NCI-H82 (cell line): ENCODE measurements around the gene CADPS.

Experiments used
- DNase-seq: peaks from one replicate; lab custom pipeline; 2025; lab: John Stamatoyannopoulos, UW

The CADPS gene

DNA sequence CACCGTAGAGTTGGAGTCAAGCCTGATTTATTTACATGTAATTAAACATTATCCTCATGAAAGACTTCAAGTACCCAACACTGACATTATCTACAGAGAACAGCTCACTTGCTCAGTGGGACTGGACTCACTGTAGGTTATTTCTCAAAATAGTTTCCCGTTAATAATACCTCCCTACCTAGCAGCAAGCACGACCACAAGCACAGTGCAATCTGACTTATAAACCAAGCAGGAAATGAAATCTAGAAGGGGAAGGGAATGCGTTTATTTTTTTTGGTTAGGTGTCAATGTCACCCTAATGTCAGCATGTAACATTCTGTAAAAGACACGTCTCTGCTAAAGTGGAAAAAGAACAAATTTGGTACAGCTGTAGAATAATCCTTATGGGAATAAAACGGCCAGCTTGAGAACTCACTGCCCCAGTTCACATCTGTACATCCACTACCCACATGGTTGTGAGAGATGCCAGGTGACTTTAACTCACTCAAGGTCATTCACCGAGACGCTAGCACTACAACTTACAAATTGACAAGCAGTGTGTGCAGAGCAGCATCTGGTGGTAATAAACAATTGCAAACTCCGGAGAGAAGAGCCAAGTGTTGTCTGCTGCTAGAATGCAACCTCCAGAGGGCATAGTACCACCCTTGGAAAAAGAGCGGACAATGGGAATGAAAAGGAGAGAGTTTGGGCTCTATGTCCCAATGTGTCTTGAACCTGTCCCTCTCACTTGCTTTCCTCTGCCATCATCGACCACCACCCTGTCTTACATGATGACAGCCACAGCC, 242.5 kb downstream of the CADPS start:
- peak; percentile 9 for DNase-seq

DNA sequence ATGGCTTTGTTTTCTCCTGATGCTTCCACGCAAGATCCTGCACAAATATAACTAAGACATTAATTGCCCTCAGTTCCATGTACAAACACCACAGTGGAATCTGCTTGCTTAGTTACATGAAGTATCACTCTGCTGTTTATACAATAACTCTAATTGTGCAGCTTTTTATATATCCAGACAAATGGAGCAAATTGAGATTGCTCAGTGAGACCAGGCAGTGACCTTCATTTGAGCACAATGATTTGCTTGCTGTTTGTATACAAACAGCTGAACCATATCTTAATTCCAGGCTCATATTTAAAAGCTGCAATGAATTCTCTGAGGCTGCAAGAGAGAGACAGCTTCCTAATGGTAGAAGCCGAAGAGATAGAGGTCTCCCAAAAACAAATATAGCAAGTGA, 243.7 kb downstream of the CADPS start:
- DNase-seq: no peak

DNA sequence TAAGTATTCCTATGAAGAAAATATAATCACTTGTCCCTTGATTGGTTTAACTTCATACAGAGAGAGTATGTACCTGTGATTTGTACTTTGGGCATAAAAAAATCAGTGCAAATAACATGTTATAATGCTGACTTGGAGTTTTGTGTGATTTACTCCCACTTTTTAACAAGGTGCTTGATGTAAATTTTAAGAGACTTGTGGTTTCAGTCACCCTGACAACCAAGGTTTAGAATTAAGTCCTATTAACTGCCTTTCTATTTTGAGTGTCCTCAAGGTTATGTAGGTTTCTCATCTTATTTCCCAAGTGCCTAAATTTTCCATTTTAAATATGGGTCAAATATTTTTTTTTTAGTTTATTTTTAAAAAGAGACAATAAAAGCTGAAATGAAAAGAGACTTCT, 244.6 kb downstream of the CADPS start:
- DNase-seq: no peak

DNA sequence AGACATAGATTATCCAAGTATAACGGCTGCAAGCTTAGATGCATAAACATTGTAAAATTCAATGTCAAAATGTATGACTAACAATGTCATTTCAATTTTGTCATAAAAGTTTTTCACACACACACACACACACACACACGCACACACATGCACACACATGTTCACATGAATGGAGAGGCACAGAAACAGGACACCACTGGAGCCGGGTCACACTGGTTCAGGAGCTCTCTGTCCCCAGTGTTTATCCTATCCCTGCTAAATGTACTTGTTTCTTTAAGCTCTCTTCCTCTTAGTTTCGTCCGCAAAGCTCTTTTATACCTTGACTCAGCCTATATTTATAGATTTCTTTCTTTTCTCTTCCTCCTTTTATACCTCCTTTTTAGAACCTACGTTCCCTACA, 249.9 kb downstream of the CADPS start:
- DNase-seq: no peak

DNA sequence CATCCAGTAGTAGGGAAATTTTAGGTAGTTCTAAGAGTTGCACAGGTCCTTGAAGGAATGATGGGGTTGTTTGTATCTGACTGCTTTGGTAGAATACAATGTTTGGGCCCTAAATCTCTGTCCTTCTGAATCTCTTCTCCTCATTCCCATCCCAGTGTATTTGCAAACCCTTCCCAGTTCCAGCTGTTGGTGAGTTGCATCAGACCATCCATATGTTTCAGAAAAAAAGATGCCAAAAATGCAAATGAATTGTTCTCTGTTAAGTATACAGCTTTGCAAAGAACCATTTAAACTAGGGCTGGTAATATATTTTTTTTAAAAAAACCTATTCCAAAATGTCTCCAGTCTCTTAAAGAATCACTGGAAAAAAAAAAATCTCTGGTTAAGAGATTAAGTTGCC, 251.0 kb downstream of the CADPS start:
- DNase-seq: no peak

DNA sequence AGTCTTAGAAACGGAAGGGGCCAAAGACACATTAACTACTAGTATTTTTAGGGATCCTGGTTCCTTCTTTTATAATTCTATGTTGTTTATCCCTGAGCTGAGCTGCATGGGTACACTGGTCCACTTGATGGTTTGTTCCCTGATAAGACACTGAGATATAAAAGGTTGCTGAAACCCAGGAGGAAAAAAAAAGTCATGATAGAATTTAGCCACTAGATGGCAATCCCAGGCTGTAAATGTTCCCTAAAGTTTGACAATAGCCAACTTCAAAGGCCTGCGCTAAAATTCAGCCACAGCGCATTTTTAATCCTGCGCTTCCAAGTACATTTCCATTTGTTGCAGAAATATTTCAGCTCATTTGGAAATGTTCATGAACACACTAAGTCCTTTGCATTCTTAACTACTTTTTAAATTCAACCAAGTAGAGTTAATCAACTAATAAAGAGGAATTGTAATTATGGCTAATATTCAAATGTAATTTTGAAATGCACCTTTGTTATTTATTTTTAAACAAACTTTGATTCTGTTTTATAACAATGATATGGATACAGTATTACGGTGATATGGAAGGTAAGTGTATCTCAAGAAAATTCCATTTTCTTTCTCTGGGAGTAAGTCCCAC, 252.6 kb downstream of the CADPS start:
- DNase-seq: peak; percentile 75

DNA sequence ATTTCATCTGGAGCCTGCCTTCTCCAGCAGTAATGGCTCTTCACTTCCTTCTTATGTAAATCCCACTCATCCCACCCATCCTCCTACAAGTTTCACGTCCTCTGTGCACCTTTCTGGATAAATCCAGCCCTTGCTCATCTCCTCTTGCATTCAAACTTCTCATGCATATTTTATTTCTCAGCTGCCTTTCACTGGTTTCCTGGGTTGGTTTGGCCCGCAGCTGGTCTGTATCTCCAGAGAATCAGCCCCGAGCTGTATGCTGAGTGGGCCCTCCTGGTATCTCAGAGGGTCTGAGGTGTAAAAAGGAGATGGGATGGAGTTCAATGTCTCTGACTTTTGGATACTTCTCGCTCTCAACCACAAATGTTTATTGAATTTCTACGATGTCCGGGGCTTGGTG, 253.3 kb downstream of the CADPS start:
- no peak for DNase-seq

DNA sequence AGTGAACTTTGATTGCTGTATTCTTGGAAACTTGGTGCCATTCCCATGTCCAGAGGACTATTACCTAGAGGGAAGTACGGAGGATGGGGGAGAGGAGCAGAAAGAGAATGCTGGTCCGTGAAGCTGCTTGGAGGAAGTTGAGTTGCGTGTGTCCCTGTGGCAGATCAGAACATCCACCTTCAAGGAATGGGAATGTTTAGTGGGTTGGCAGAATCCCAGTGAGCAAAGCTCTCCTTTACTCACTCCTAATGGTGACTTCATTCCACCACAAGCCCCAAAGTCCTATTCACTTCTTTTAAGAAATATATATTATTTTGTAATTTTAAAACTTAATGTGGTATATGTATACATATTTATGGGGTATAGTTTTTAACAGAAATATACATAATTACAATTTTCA, 254.0 kb downstream of the CADPS start:
- no peak for DNase-seq

DNA sequence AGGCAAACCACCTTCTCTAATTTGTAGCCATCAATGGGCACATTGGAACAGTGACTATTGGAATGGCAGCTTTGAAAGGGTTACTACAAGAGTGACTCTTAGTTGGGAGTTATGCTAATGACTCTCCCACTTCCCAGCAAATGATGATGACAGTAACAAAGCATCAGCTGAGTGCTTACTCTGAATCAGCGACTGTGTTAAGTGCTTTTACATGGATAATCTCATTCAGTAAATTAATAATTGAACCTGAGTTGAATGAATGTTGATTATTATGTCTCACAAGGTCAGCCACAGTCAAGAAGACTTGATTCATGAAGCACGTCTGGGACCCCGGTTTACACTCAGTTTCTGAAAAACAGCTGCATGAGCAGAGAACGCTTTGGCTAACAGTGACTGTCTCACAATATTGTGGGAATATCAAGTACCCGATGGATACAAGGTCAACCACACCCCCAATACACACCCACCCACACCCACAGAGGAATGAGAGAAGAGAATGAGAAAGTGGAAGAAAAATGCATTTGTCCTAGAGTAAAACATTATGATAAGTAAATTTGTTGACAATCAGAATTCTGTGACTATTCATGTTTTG, 259.9 kb downstream of the CADPS start:
- no peak for DNase-seq

DNA sequence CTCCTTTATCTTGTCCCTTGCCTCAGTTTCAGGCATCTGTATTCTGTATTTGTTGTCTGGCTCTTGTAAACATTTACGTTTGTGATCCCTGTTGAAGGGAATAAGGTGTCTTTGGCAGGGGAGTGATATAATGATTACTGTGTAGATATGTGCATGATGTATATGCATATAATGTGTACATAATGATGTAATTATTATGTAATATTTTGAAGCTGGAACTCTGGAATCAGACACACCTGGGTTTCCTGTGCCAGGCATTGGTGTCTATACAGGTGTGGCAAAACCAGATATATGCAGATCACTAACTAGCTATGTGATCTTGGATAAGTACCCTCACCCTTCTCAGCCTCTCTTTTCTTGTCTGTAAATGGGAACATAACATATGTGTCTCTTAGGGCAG, 260.7 kb downstream of the CADPS start:
- no peak for DNase-seq

DNA sequence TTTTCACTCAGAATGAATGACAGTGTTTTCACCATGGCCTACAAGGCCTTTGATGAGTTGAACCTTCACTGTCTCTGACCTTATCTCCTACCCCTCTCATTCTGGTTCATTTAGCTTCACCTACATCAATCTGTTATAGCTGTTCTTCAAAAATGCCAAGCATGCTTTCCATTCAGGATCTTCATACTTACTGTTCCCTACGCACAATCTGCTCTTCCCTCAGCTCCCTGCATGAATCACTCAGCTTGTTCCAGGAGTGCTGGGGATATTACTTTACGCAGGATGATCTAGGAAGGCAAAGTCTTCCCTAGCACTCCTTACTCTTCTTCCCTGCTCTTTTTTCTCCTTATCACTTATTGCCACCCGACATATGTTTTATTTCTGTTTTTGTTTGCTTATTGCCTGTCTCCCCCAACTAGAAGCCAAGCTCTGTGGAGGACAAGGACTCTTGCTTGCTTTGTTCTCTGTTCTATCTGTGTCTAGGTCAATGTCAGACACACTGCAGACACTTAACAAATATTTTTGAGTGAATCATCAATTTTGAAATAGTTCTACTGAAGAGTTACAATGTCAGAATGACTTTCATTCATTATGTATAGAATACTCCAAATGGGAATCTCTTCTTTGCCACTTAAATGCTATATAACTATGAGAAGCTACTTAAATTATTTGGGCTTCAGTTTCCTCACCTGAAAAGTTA, 263.5 kb downstream of the CADPS start:
- DNase-seq: no peak

DNA sequence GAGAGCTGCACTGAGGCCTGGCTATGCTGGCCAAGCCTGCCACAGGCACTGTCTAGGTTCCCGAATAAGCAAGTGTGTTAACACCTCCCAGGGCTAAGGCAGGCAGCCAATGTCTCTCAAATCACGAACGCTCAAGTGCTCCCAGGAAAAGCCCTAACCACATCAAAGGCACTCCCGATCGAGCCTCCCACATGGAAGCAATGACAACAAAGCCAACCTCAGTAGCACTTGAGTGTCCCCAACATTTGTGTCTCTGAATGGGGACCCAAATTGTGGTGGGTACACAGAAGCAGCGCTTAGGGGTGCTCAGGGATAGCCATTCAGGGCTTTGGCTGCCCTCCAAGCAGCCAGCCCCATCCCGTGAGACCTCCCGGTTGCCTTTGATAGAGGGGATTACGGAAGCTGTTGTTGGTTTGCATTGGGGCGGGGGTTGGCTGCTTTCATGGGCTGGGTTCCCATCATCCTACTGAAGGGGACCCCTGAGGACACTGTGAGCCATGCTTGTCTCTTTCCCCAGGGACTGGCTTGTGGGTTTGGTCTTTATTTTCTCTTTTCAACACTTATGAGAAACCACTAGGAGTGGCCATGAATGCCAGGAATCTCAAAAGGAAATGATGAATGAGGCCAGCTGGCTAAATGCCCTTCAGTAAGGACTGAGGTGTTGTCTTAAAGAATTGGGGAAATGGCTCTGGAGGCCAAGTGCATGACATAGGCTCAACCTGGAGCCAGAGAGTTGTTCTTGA, 267.8 kb downstream of the CADPS start:
- DNase-seq: no peak

DNA sequence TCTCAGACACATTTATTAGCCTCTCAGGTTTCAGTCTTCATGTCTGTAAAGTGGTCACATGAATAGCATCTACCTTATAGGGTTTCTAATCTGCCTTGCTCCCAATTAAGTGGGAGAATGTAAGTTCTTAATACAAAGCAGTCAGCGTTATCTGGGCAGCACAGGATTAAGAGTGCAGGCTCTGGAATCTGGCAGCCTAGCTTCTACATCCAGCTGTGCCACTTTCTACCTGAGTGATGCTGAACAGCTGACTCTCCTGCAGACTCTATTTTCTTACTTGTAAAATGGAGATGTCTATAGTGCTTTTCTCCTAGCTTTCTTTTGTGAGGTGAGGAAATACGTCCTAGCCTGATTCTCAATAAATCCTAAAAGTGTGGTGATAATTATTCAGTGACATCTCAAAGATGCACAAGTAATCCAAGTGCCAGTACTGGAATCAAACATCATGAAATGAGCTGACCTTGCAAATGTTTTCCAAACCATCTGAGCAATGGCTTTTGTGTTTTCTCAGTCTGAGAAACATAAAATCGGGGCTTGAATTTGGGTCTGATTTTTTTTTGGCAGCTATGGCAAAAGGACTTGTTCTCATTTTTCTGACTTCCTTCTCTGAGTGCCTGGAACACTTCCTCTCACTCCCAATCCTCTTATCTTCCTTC, 269.7 kb downstream of the CADPS start:
- peak; percentile 88 for DNase-seq

DNA sequence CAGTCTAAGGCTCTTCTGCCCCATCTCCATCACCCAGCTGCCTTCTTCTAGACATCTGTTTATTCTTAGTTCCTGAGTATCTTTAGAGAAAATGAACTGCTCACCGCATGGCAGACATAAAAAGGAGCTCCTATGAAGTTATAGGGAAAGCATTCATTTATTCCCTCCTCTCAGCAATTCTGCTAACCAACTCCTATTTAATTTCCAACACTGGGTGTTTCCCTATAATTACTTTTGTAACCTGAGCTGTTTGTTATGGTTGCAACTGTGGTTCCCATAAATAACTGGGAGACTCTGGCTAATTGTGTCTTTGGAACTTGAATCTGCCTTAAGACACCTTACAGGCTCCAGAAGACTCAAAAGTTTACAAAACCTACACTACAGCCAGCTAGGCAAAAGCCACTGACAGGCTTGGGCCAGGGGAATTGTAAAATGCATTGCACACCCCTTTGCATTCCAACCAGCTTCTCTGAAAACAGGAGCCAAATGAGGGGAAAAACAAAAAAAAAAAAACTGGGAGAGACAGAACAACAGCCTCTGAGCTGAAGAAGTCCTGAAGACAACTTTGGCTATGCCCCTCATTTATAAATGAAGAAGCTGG, 270.4 kb downstream of the CADPS start:
- DNase-seq: peak; percentile 22

DNA sequence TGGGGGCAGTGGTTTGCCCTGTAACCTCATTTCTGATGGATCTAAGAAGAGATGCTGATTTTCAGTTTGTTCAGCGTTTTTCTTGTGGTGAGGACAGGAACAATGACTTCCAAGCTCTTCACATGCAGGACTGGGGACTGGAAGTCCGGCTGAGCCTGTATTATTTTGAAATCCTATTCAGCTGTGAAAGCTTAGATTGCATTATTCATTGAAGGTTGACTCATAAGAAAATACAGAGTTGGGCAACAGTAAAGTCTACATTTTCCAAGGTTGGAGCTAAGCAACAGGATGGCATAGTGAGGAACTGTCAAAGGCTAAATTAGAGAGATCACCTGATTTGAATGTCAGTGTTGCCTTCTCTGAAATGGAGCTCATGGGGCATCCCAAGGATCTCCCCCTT, 270.9 kb downstream of the CADPS start:
- no peak for DNase-seq

DNA sequence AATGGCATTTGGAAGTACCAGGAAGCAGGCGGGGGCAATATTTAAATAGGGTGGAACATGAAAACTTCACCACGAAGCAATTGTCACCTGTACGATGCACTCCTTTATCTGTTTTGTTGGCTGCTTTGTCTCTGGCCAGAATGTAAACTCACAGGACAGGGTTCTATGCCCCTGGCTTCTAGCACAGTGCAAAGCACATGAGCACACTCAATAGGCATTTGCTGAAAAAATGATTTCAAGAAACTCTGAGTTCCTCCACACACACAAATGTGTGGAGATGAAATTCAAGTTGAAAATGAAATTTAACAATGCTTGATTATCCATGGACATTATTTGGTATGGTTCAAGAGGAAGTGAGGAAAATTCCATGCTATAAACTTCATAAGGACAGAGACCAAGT, 272.2 kb downstream of the CADPS start:
- no peak for DNase-seq

DNA sequence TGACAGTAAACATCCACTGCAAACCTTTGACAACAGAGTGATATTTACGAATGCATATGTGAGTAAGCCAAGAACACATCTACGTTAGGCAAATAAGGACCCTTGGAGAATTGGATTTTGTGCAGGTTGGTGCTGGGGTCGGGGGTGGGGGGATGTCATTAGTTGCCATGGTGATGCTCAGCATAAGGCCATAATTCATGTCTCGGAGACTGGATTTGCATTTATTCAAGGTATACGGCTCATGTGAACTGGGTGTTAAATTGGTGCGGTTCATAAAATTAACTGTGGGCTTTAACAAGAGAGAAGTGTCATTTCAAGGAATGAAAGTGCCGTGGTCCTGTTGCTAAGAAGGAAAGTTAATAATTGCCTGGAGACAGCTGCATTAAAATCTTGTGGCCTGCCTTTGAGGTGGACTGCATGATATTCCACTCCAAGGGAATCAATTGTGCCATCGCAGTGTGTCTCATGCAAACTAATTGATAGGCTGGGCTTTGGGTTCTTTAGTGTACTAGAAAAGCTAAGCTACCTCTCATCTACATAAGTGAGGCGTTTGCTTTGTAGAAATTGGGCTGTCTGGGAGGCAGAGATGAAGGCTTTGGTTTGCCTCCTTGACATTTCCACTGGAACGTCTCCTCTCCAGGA, 273.0 kb downstream of the CADPS start:
- DNase-seq: peak; percentile 92

DNA sequence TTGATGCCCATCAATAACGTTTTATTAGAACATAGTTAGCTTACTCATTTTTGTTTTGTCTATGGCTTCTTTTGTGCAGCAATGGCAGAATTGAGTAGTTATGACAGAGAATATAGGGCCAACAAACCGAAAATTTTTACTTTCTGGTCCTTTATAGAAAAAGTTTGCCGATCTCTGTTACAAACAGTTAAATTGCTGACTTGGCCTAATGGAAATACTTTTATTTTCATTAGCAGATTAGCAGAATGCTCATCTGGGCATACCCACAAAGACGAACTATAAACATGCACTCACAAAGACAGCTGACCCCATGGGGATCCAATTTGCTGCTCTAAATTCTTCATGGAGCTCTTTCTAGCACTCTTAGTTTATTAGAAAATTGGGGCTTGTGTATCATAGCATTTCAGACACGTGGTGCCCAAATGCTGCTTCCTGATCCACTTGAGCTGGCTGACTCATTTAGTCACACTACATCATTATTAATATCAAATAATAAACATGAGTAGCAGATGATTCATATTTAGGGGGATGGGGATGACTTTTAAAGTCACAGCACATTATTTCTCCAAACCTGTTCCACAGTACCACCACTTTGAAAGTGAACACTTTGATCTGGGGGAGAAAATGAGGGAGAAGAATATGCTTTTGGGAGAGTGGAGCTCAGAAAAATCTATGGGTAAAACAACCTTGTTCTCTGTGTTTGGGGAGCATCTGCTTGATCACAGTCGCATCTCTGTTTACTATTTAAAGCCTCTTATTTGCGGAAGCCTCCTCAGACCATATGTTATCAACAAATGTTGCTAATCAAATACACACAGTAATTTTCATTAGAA, 273.8 kb downstream of the CADPS start:
- peak; percentile 85 for DNase-seq

DNA sequence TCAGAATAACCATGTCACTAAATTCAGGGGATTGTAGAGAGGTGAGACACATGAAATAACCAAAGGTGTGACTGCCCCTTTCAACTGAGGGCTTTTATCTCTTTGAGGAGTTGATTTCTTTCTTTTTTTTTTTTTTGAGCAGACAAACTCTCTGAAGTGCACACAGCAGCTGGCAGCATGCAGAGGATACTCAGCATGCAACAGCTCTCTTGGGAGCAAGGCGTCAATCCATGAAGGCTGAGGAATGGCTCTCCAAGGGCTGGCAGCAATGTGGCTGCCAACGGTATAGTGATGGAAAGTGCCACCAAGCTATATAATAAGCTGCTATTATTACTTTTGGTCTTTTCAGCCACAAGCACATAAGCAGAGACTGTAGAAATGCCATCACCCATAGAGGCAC, 275.2 kb downstream of the CADPS start:
- DNase-seq: peak; percentile 44

DNA sequence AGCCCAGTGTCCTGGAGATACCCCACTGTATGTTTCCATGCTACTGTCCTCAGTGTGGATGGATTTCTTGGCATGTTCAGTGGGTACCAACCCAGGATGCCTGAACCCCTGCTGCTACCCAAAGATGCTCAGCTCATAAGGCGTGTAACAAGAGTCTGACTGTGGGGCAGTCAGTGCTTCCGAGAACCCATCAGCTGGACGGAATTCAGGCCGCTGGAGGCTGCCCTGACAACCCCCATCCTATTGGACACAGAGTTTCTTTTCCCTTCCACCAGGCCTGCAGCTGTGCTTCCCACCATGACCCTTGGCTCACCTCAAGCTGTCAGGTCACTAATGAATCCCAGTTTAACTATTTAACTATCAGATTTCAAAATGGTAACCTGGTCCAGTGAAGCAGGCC, 277.7 kb downstream of the CADPS start:
- DNase-seq: peak; percentile 5
